ENCODE data around the gene NUP214.

GRCh38 chr9:131129183-131129582 is 3.8 kb downstream of the NUP214 start:
- no peak for TF ChIP-seq RAD21 (IDR thresholded peaks at IDR 0.05; ENCODE audit: low read length)
- no peak for TF ChIP-seq CTCF (conservative IDR thresholded peaks at IDR 0.05; ENCODE audit: low read depth, low read length)
- no peak for TF ChIP-seq CEBPB (IDR thresholded peaks at IDR 0.05; ENCODE audit: low read depth, low read length)
- no peak for TF ChIP-seq USF2 (IDR thresholded peaks at IDR 0.05; ENCODE audit: low read depth, low read length)
- no peak for TF ChIP-seq MAFK (IDR thresholded peaks at IDR 0.05; ENCODE audit: low read depth, low read length)
- TF ChIP-seq BHLHE40 (IDR thresholded peaks at IDR 0.05; ENCODE audit: low read depth, low read length) = no peak
- TF ChIP-seq POLR2A (IDR thresholded peaks at IDR 0.05; ENCODE audit: low read depth, low read length) = no peak
- TF ChIP-seq SMC3 (IDR thresholded peaks at IDR 0.05; ENCODE audit: low read depth, low read length) = no peak
- TF ChIP-seq FOS (IDR thresholded peaks at IDR 0.05; ENCODE audit: low read depth, low read length) = no peak
- TF ChIP-seq RCOR1 (IDR thresholded peaks at IDR 0.05; ENCODE audit: insufficient replicate concordance, low read length) = no peak
- no peak for TF ChIP-seq MAZ (IDR thresholded peaks at IDR 0.05; ENCODE audit: borderline replicate concordance, low read depth, low read length)
